Caco-2 (cell line): ENCODE data around the gene GPAM. TPM values are rescaled to one million over a fixed set of nuclear protein-coding genes. Genes with fewer than 3 reads are reported as not detected.

Experiments
- BruUV-seq: library from RNA; stranded (reverse); fragments of 400-500 nt; replicated peaks from 2 replicates; lab custom pipeline; 2021; lab: Mats Ljungman, UMichigan
- CTCF ChIA-PET: fragments of 300-600 bp; sonication (Branson Sonifier 250); formaldehyde crosslinking; loops from one replicate; lab custom pipeline; 2022; ENCODE audit warnings: antibody characterized with exemption; lab: Charles Lee
- POLR2A ChIA-PET: fragments of 300-600 bp; sonication (Branson Sonifier 250); formaldehyde crosslinking; loops from one replicate; lab custom pipeline; 2022; ENCODE audit warnings: antibody characterized with exemption; lab: Charles Lee
- DNase-seq, 2 experiments: peaks; one replicate each; pipeline versions ENCODE4 v3.0.0 to v3.0.0-alpha.2; 2020 to 2022
- H3K27me3 ChIP-seq: replicated peaks from 2 replicates; pipeline ENCODE4 v1.6.0; 2011; ENCODE audit warnings: low read length; ENCODE audit not compliant: control insufficient read depth, insufficient read depth
- H3K36me3 ChIP-seq: 2 replicates; pipeline ENCODE4 v1.5.1; 2011; ENCODE audit warnings: low read length; ENCODE audit not compliant: control insufficient read depth, insufficient read depth
- H3K4me1 ChIP-seq: fragments of 250-450 bp; sonication (Bioruptor Pico); 2 replicates; pipeline ENCODE4 v1.5.1; 2020; ENCODE audit warnings: mild to moderate bottlenecking
- H3K4me3 ChIP-seq: 2 replicates; pipeline ENCODE4 v1.5.1; 2011; ENCODE audit warnings: low read depth, mild to moderate bottlenecking, control low read depth, low read length
- H3K9me3 ChIP-seq: fragments of 250-450 bp; sonication (Bioruptor Pico); 2 replicates; pipeline ENCODE4 v1.5.1; 2020; ENCODE audit warnings: mild to moderate bottlenecking, moderate library complexity
- H3K27ac Mint-ChIP-seq: one replicate; pipeline ENCODE4 v1.8.0; 2022; ENCODE audit warnings: mixed read lengths; ENCODE audit not compliant: unreplicated experiment
- H3K27me3 Mint-ChIP-seq: one replicate; pipeline ENCODE4 v1.8.0; 2022; ENCODE audit warnings: mixed read lengths; ENCODE audit not compliant: insufficient read depth, unreplicated experiment
- H3K36me3 Mint-ChIP-seq: one replicate; pipeline ENCODE4 v1.8.0; 2022; ENCODE audit warnings: mild to moderate bottlenecking, mixed read lengths; ENCODE audit not compliant: insufficient read depth, unreplicated experiment
- H3K4me1 Mint-ChIP-seq: one replicate; pipeline ENCODE4 v1.8.0; 2022; ENCODE audit warnings: low read depth, mixed read lengths; ENCODE audit not compliant: unreplicated experiment
- H3K4me3 Mint-ChIP-seq: one replicate; pipeline ENCODE4 v1.8.0; 2022; ENCODE audit warnings: mild to moderate bottlenecking, moderate library complexity, mixed read lengths; ENCODE audit not compliant: unreplicated experiment
- H3K9me3 Mint-ChIP-seq: one replicate; pipeline ENCODE4 v1.8.0; 2022; ENCODE audit warnings: mixed read lengths; ENCODE audit not compliant: unreplicated experiment
- intact Hi-C: fragments of 100-400 bp; cut with micrococcal nuclease; formaldehyde crosslinking; loops from one replicate; pipeline ENCODE4 v1.10.0; 2022; ENCODE audit not compliant: unreplicated experiment
- total RNA-seq: library from RNA; stranded (reverse); gene quantifications from 2 replicates; pipeline ENCODE4 v1.2.3, GENCODE V29; 2022
- TF ChIP-seq, protein P1 (sequence below), 2 experiments: fragments of 200-600 bp in 1 of 2; IDR thresholded peaks; 1 replicate in 1 of 2; 2 replicates in 1 of 2; pipeline versions ENCODE4 v1.5.1 to v1.8.0; 2011 to 2022; ENCODE audit warnings: antibody characterized with exemption in 1 of 2, control low read depth in 1 of 2, inconsistent platforms in 1 of 2, low read depth in 1 of 2, low read length in 1 of 2, mild to moderate bottlenecking in 1 of 2, moderate library complexity in 1 of 2; ENCODE audit not compliant: insufficient read depth in 1 of 2, severe bottlenecking in 1 of 2, unreplicated experiment in 1 of 2

The GPAM gene
- total RNA-seq, 1 experiment from 2014 or later: 44.4 TPM

DNA sequence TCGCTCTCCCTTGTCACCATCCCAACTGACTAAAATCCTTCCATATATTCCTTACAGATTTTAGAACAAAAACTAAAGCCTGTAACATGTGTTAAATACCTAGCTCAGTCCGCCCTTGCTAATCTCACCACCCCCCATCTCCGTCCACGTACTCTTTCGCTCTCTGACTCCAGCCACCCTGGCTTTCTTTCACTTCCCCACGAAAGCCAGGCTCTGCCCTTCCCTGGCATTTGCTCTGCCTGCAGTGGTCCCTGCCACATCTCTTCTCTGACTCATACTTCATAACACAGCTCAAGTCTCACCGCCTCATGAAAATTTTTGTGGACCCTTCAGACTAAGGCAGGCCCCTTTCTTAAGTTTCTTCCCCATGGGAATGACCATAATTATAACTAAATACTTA is 11.7 kb upstream of the GPAM start:
- H3K4me1 Mint-ChIP-seq: peaks cover 6% of the 10 kb centered on the region
- ChIA-PET POLR2A (no interaction called here), CTCF (no interaction called here)
- H3K4me3 ChIP-seq: no peak overlapping the region
- no TSS peak for BruUV-seq
- no peaks in the 10 kb centered on the region for H3K4me1 ChIP-seq
- no peaks in the 10 kb centered on the region for H3K9me3 ChIP-seq
- no peaks in the 10 kb centered on the region for H3K27me3 Mint-ChIP-seq
- TF ChIP-seq, protein P1, sequence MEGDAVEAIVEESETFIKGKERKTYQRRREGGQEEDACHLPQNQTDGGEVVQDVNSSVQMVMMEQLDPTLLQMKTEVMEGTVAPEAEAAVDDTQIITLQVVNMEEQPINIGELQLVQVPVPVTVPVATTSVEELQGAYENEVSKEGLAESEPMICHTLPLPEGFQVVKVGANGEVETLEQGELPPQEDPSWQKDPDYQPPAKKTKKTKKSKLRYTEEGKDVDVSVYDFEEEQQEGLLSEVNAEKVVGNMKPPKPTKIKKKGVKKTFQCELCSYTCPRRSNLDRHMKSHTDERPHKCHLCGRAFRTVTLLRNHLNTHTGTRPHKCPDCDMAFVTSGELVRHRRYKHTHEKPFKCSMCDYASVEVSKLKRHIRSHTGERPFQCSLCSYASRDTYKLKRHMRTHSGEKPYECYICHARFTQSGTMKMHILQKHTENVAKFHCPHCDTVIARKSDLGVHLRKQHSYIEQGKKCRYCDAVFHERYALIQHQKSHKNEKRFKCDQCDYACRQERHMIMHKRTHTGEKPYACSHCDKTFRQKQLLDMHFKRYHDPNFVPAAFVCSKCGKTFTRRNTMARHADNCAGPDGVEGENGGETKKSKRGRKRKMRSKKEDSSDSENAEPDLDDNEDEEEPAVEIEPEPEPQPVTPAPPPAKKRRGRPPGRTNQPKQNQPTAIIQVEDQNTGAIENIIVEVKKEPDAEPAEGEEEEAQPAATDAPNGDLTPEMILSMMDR (IDR thresholded peaks at IDR 0.05; ENCODE audit: insufficient read depth in 1 of 2, low read depth in 1 of 2, low read length in 1 of 2, severe bottlenecking in 1 of 2, unreplicated experiment in 1 of 2): no peak
- H3K36me3 ChIP-seq: no peaks in the 10 kb centered on the region
- intact Hi-C loops: no loop called here
- H3K9me3 Mint-ChIP-seq: no peaks in the 10 kb centered on the region
- no peak for DNase-seq
- H3K27me3 ChIP-seq: no peaks in the 10 kb centered on the region
- H3K4me3 Mint-ChIP-seq: no peak overlapping the region
- peaks cover 6% of the 10 kb centered on the region for H3K36me3 Mint-ChIP-seq
- no peak overlapping the region for H3K27ac Mint-ChIP-seq

DNA sequence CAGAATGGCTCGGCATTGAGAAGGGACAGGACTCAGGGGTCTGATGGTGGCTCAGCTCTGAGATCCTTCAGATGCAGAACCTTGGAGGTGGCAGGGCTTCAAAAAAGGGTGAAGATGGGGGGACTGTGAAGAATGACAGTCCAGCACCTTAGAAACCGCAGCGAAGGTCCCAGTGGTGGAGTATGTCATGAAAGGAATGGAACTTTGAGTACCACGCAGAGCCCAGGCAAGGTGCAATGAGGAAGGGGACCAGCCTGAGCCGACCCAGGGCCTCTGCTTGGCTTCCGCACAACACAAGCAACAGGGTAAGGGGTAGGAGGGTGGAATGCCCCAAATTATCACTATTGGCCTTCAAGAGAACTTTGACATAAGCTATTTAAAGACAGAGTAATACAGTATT is 8.2 kb upstream of the GPAM start:
- Histone ChIP-seq H3K4me3 (no peak overlapping the region), H3K4me1 (no peaks in the 10 kb centered on the region), H3K27me3 (no peaks in the 10 kb centered on the region), H3K9me3 (peaks cover 13% of the 10 kb centered on the region), H3K36me3 (no peaks in the 10 kb centered on the region)
- H3K27me3 Mint-ChIP-seq: no peaks in the 10 kb centered on the region
- TF ChIP-seq, protein P1 (IDR thresholded peaks at IDR 0.05; ENCODE audit: insufficient read depth in 1 of 2, low read depth in 1 of 2, low read length in 1 of 2, severe bottlenecking in 1 of 2, unreplicated experiment in 1 of 2): no peak
- BruUV-seq: no TSS peak
- DNase-seq: no peak
- intact Hi-C loops: no loop called here
- peaks cover 4% of the 10 kb centered on the region for H3K36me3 Mint-ChIP-seq
- ChIA-PET CTCF (interaction anchor here (1.3 kb wide), 1 partner anchor 116 kb away, joined by 5 read pairs; no protein-coding TSS in a partner anchor), POLR2A (no interaction called here)
- peaks cover 6% of the 10 kb centered on the region for H3K4me1 Mint-ChIP-seq
- H3K27ac Mint-ChIP-seq: no peak overlapping the region
- H3K4me3 Mint-ChIP-seq: no peak overlapping the region
- peaks cover 7% of the 10 kb centered on the region for H3K9me3 Mint-ChIP-seq

DNA sequence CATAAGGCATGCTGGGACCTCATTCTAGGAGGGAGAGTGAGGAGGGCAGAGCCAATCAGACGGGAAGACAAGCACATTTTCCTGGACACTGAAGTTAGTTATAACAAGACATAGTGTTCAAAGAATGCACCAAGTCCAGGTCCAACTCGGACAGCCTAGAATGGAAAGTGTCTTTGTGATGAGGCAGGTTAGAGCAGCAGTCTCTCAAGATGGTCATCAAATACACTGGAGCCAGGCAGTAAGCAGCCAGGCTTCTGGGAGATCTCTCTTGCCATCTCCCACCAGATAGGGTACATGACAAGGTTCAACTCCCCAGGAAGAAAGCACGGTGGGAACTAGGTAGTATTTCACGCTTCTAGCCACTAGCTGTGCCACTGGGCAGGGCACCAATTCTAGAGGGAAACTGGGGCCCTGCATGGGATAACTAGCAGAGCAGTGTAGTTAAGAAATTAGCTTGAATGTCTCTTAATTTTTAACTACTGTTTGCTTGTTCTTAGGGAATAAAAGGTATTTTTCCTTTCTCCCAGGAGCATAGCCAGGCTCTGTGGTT is 7.6 kb upstream of the GPAM start:
- Histone ChIP-seq H3K9me3 (peaks cover 16% of the 10 kb centered on the region), H3K4me1 (no peaks in the 10 kb centered on the region), H3K36me3 (no peaks in the 10 kb centered on the region), H3K27me3 (no peaks in the 10 kb centered on the region), H3K4me3 (no peak overlapping the region)
- POLR2A ChIA-PET: no interaction called here
- intact Hi-C loops: no loop called here
- Mint-ChIP-seq H3K27me3 (no peaks in the 10 kb centered on the region), H3K27ac (no peak overlapping the region), H3K4me3 (no peak overlapping the region), H3K4me1 (peaks cover 6% of the 10 kb centered on the region), H3K9me3 (peaks cover 11% of the 10 kb centered on the region), H3K36me3 (no peaks in the 10 kb centered on the region)
- BruUV-seq: no TSS peak
- CTCF ChIA-PET: interaction anchor here (1.3 kb wide), 1 partner anchor 117 kb away, joined by 5 read pairs; no protein-coding TSS in a partner anchor
- DNase-seq: no peak
- TF ChIP-seq, protein P1 (IDR thresholded peaks at IDR 0.05; ENCODE audit: insufficient read depth in 1 of 2, low read depth in 1 of 2, low read length in 1 of 2, severe bottlenecking in 1 of 2, unreplicated experiment in 1 of 2): no peak
